HL-60/S4 treated with phorbol 12-myristate 13-acetate at 8.2 ng/mL for 4 days and 3 days (cell line): Measurements from ENCODE around the gene TKTL1.

Source experiments
- in situ Hi-C: fragments of 300-500 bp; cut with MboI; formaldehyde crosslinking; loops from 2 replicates; pipeline ENCODE4 v1.15.0; 2022; ENCODE audit warnings: low sequenced_read_pairs

Gene TKTL1

GRCh38 chrX:154358829-154359228 is 63.2 kb downstream of the TKTL1 start:
- in situ Hi-C loops = no loop called here

DNA sequence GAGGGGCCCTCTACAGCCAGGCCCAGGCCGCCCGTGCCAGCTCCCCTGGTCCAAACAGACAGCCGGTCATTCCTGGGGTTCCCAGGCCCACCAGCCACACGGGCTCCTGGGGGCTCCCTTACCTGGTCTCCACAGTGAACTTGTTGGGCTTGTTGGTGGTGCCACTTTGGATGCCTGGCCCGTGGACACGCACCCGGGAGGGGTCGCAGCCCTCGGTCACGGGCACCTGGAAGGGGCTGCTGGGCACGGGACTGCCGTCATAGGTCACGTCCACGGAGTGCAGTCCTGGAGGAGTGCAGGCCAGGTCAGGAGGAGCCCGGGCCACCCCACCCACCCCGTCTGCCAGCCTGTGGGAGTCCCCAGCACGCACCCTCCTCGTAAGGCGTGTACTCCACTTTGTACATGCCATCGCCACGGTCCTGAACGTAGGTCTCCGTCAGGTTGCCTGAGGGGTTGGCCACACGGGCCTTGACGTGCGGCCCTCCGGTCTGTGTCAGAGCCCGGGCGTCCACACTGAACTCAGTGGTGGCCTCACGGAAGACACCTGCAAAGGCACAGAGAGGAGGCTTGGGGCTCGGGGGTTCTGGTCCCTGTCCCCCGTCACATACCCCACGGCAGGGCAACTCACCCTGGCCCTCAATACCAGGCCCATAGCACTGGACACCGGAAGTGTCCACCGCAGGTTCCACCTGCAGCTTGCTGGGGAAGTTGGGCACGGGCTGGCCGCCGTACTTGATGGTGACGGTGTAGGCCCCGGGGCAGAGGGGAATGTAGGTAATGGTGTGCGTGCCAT is 64.0 kb downstream of the TKTL1 start:
- in situ Hi-C loops = no loop called here

GRCh38 chrX:154360155-154360713 is 64.6 kb downstream of the TKTL1 start:
- in situ Hi-C loops = no loop called here

GRCh38 chrX:154362085-154362742 is 66.6 kb downstream of the TKTL1 start:
- in situ Hi-C loops = no loop called here

- in situ Hi-C loops = no loop called here
These were observed 68.3 kb downstream of the TKTL1 start for GRCh38 chrX:154363706-154364439.

DNA sequence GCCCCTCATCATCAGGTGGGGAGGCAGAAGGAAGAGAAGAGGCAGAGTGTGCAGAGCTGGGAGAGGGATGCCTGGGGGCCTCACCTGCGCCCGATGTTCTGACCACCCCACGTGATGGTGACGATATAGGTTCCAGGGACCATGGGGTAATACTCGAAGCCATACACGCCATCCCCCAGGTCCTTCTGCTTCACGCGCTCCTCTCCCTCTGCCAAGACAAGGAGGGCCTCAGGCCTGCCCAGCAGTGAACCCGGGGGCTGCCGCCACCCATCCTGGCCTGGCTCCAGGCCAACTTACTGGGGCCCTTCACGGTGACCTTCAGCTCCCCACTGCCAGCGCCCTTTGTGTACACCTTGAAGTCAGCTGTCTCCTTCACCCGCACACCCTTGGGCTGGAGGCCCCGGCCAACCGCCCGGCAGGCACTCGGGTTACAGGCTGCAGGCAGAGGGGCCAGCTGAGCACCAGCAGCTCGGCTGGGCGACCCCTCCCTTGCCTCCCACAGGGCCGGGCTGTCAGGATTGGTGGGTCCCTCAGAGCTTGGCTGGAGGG is 69.5 kb downstream of the TKTL1 start:
- in situ Hi-C loops = no loop called here

DNA sequence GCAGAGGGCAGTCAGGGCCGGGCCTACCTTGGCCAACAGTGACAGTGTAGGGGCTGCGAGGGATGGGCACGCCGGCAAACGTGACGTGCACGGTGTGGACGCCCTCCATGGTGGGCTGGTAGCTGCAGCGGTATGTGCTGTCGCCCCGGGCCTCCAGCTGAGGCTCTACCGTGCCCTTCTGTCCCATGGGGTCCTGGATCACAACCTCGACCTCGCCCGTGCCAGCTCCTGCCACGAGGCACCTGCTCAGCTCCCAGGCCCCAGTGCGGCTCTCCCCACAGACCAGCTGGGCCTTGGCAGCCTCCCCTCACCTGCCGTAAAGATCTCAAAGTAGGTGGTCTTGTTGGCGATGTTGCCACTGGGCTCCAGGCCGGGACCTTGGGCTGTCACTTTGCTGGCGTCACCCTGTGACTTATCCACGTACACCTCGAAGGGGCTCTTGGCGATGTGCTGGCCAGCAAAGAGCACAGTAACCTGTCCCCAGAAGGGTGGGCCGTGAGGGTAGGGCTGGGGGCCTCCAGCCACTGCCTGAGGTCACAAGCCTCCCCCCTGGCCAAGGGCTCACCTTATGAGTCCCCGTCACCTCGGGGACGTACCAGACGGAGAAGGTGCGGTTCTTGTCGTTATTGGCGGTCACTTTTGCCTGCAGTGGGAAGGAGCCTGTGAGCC is 70.5 kb downstream of the TKTL1 start:
- in situ Hi-C loops = no loop called here

DNA sequence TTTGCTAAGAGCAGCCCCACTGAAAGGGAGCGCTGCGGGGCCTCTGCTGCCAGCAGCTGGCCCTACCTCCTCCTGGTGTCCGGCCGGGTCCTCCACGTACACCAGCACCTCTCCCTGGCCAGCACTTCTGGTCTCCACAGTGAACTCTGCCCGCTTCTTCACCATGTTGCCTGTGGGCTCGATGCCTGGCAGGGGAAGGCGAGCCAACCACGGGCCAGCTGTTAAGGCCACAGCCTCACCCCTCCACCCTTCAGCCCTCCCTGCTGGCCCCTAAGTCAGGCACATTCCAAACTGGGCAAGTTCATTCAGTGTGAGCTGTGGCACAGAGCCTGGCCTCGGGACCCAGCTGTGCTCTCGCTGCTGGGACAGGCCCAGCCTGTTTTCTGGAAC is 71.1 kb downstream of the TKTL1 start:
- in situ Hi-C loops = no loop called here

DNA sequence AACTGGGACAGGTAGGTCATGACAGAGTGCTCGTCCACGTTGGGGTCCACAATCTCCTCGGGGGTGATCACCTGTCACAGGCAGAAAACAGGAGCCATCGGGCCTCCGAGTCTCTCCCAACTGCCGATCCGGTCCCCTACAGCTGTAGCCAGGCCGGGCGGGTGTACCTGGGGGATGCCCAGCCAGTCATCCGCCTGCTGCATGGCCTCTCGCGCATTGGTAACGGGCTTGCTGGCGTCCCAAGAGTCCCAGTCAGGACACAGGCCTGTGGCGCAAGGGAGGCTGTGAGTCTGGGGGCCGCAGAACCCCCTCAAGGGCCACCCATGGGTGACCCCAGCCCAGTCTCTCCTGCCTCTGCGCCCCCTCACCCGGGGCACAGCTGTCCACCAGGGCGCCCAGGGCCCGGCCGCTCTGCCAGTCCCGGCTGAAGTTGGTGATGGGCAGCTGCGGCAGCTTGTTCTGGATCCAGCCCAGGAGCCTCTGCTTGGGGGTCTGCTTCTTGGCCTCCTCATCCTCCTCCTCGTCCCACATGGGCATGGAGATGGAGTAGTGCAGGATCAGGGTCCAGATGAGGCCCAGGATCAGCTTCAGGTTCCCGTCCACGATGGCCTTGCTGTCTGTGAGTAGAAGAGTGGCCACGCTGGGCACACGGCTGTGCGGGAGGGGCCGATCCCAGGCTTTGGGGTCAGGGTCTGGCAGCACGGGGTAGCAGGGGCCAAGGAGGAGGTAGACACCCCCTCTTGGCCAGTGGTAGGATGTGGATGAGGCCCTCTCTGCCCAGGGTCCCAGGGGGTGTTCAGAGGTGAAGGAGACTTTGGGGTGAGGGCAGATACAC is 72.1 kb downstream of the TKTL1 start:
- in situ Hi-C loops = no loop called here

DNA sequence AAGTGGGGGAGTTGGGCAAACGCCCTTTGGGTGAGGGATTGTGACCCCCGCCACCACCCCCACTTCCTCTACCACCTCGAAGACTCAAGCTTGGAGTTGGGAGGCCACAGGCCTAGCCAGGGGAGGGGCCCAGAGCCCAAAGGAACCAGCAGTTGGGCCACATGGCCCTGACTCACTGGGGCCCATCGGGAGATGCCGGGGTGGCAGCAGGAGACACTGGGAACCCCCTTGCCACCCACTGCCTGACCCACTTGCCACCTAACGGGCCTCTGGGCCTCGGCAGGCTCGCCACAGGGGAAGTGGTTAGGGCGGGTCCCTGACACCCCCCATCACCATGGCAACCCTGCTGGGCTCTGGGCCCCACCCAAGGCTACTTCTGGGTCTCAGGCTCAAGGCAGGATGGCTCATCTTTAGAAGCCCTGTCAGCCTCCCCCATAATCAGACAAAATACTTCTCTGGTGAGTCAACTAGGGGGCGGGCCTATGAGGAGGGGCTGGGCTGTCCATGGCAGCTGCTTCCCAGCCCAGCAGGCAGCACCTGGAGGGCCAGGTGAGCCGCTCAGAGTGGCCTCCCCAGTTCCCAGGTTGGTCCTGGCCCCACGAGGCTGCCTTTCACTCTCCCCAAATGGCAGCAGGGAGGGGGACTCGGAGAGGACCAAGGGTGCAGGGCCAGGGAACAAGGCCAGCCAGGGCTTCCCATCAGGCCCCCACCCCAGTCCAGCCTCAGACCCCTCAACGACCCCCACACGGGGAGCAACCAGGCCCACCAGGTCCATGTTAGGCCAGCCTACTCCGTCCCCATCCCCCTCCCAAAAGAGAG is 73.2 kb downstream of the TKTL1 start:
- in situ Hi-C loops = no loop called here

DNA sequence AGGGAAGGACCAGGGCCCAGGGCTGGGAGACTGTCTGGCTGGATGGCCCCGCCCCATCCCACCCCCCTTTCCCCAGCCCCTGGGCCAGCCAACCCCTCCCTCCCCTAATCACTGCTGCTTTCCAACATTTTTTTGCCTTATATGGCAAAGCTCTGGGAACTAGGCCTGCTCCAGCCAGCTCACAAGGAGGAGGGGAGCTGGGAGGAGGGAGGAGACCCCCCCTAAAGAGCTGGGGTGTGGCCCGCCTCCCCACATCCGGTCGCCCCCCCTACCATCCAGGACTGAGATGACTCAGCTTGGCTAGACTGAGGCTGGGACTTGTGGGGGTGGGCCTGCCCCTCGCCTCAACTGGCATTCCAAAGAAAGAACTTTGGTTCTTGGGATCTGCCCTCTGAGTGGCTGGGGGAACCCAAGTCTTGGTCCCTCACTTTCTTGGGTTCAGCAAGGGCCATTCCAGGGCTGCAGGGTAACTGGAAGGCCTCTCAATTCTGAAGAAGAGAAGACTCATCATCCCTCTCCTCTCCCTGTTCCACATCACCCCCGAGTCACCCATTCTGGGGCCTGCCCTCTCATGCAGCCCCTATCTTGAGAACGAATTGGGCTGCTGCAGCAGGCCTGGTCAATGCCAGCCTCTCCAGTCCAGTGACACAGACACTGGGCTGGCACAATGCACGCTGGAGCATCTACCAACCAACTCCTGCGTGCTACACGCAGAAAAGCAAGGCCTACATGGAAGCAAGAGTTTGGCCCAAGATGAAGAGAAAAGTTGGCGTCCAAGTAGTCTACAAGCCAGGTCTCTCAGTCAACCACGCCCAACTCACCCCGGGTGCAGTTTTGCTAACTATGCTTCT is 74.1 kb downstream of the TKTL1 start:
- in situ Hi-C loops = no loop called here

GRCh38 chrX:154370300-154371016 is 74.9 kb downstream of the TKTL1 start:
- in situ Hi-C loops = no loop called here

GRCh38 chrX:154371017-154371788 is 75.6 kb downstream of the TKTL1 start:
- in situ Hi-C loops = no loop called here

DNA sequence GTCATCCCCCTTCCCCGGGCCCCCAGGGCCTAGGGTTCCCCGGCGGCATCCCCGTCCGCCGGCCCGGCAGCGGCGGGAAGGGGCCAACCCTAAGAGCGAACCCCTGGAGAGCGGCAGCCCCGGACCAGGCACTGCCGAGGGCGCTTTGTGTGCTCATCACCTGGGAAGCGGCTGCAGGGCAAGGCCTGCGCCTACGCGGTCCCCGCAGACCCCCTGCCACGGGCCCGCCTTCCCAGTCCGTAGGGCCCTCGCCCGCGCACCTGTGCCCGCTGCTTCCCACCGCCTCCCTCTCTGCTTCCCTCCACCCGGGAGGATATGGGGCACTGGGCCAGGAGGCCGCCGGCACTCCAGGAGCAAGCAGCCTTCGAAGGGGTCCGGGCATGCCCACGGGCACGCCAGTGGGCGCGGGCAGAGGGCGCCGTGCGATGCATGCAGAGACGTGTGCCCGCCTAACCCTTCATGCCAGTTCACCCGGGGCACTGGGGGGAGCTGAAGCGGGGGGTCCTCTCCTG is 76.2 kb downstream of the TKTL1 start:
- in situ Hi-C loops = no loop called here

DNA sequence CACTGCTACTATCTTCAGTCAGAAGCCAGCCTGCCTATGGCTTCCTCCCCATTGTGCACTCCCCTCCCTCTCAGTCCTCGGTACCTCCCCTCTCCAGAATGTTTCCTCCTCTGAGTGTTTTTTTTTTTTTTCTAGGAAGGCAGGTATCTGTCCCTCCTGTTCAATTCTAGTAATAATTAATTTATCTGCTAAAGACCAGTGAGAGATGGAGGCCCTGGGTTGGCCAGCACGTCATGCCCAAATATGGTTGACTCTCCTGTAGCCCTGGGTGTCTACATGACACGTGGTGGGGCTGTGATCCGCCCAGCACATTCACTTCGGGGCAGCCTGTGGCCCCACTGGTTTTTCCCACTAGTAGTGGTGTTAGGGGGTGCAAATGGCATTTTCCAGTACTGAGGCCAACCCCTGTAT is 77.0 kb downstream of the TKTL1 start:
- in situ Hi-C loops = no loop called here
